Mucosa of rectum (tissue), 2 donors: Measurements from ENCODE around the gene KCNAB1.

Source experiments
- H3K27ac ChIP-seq, 2 donors: one replicate each; pipeline ENCODE4 v1.7.0; 2013; ENCODE audit warnings: inconsistent platforms in 2 of 2, low read depth in 2 of 2, low read length in 2 of 2
- H3K27me3 ChIP-seq, 2 donors: one replicate each; pipeline ENCODE4 v1.7.0; 2013; ENCODE audit warnings: low read length in 2 of 2; ENCODE audit not compliant: control insufficient read depth in 2 of 2, insufficient read depth in 2 of 2
- H3K36me3 ChIP-seq, 2 donors: one replicate each; pipeline ENCODE4 v1.7.0; 2013; ENCODE audit warnings: low read length in 2 of 2; ENCODE audit not compliant: control insufficient read depth in 2 of 2, insufficient read depth in 2 of 2
- H3K4me1 ChIP-seq, 2 donors: one replicate each; pipeline ENCODE4 v1.7.0; 2013; ENCODE audit warnings: low read length in 2 of 2, mild to moderate bottlenecking in 1 of 2; ENCODE audit not compliant: control insufficient read depth in 2 of 2, insufficient read depth in 2 of 2
- H3K4me3 ChIP-seq, 2 donors: one replicate each; pipeline ENCODE4 v1.7.0; 2013; ENCODE audit warnings: low read length in 2 of 2
- H3K9ac ChIP-seq, 2 donors: one replicate each; pipeline ENCODE4 v1.7.0; 2013; ENCODE audit warnings: low read length in 2 of 2, low read depth in 1 of 2, mild to moderate bottlenecking in 1 of 2
- H3K9me3 ChIP-seq, 2 donors: one replicate each; pipeline ENCODE4 v1.7.0; 2013; ENCODE audit warnings: low read length in 2 of 2; ENCODE audit not compliant: control insufficient read depth in 2 of 2
- donor health status: healthy.
- donor health status: Normal muscosa, but diverticular disease.

The KCNAB1 gene

DNA sequence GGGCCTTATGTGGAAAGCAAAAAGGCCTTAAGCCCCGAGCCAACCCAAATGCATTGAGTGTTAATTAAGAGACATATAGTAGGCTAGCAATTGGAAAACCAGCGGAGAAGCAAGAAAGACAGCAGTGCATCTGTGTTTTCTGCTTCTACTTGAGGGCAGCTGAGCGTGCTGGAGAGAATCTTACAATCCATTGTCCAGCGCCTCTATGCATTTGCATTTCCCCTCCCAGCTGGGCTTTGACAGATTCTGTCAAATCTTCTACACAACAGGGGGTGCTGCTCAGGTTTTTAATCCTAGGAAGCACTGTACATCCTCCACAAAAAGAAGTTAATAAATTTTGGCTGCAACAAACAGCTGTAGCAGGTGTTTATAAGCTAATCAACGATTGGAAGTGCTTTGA is 410.6 kb downstream of the KCNAB1 start:
- no peak overlapping the region for H3K4me3 ChIP-seq
- no peaks in the 10 kb centered on the region for H3K9me3 ChIP-seq
- no peak overlapping the region for H3K9ac ChIP-seq
- H3K36me3 ChIP-seq = peaks cover 0 to 3% of the 10 kb centered on the region in 2 donors
- no peak overlapping the region for H3K27ac ChIP-seq
- peaks cover 0 to 4% of the 10 kb centered on the region in 2 donors for H3K4me1 ChIP-seq
- no peaks in the 10 kb centered on the region for H3K27me3 ChIP-seq

DNA sequence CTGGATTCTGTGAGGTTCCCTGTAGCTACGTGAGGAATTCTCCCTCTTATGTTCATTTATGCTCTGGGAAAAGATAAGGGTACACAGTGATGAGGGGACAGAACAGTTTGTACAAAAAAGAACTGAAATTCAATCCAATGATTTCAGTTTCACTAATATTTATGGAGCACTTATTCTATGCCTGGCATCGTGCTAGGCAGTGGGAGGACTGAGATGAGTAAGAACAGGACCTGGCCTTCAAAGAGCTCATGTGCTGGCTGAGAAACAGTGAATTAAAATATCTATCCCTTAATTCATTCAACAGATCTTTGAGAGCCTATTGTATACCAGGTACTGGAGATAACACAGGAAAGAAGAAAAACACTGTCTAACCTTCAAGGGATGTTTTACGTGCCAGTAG is 412.4 kb downstream of the KCNAB1 start:
- peaks cover 0 to 4% of the 10 kb centered on the region in 2 donors for H3K4me1 ChIP-seq
- H3K36me3 ChIP-seq = peaks cover 0 to 6% of the 10 kb centered on the region in 2 donors
- H3K27ac ChIP-seq = no peak overlapping the region
- no peak overlapping the region for H3K9ac ChIP-seq
- H3K4me3 ChIP-seq = no peak overlapping the region
- H3K9me3 ChIP-seq = no peaks in the 10 kb centered on the region
- no peaks in the 10 kb centered on the region for H3K27me3 ChIP-seq

GRCh38 chr3:156533205-156533604 is 412.8 kb downstream of the KCNAB1 start:
- H3K4me3 ChIP-seq = no peak overlapping the region
- H3K27ac ChIP-seq = no peak overlapping the region
- H3K4me1 ChIP-seq = peaks cover 0 to 4% of the 10 kb centered on the region in 2 donors
- no peaks in the 10 kb centered on the region for H3K9me3 ChIP-seq
- H3K36me3 ChIP-seq = peaks cover 0 to 6% of the 10 kb centered on the region in 2 donors
- no peak overlapping the region for H3K9ac ChIP-seq
- no peaks in the 10 kb centered on the region for H3K27me3 ChIP-seq

- Histone ChIP-seq H3K27ac (no peak overlapping the region), H3K9ac (no peak overlapping the region), H3K27me3 (no peaks in the 10 kb centered on the region), H3K4me3 (no peak overlapping the region), H3K36me3 (peaks cover 4 to 13% of the 10 kb centered on the region in 2 donors), H3K4me1 (peaks cover 0 to 4% of the 10 kb centered on the region in 2 donors), H3K9me3 (no peaks in the 10 kb centered on the region)
Measured at GRCh38 chr3:156535162-156535627, 414.8 kb downstream of the KCNAB1 start.

DNA sequence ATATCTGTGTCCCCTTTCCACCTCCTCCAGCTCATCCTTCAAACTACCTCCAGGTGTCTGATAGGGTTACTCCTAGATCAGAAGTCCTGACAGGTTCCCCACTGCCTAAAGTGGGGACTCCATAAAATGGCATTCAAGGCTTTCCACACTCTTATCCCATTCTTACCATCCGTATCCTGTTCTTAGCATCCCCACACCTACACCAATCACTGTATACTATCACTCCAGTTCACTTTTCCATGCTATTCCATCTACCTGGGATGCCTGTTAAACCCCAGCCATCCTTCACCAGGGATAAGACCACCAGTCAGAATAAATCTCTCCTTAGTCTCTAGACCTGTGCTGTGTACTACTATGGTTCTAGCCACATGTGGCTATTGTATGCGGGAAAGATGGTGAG is 415.4 kb downstream of the KCNAB1 start:
- no peaks in the 10 kb centered on the region for H3K9me3 ChIP-seq
- H3K27me3 ChIP-seq = no peaks in the 10 kb centered on the region
- no peak overlapping the region for H3K4me3 ChIP-seq
- H3K4me1 ChIP-seq = peaks cover 0 to 4% of the 10 kb centered on the region in 2 donors
- H3K36me3 ChIP-seq = peaks cover 4 to 13% of the 10 kb centered on the region in 2 donors
- H3K27ac ChIP-seq = no peak overlapping the region
- H3K9ac ChIP-seq = no peak overlapping the region

DNA sequence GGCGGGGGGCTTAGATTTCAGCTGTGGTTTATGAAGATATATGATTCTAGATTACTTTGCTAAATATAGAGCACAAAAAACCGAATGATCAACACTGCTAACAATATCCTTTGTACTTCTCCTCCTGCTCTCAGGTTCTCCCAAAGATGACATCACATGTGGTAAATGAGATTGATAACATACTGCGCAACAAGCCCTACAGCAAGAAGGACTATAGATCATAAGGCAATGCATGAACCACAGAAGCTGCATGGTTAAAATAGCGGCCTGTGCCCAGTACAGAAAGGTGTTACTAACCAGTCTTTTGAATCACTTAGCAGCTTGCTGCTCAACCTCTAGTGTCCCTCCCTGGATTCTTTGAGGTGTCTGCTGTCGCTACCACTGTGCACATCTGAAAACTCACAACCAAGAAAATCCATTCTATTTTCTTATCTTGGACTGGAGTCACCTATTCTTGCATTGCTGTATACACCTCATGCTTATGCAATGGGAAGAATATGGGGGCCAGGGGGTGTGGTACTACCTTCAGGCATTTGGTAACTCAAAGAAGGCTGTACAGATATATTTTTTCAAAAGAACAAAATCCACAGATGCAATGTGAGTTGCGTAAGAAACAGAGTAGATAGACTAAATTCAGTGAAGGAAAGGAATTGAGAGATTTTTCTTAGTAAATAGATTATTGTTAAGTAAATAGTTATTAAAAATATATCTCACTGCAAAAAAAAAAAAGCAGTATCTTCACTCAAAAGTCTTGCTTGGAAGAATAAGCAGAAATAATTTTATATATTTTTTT is 416.3 kb downstream of the KCNAB1 start:
- Histone ChIP-seq H3K4me3 (no peak overlapping the region), H3K9me3 (no peaks in the 10 kb centered on the region), H3K27ac (no peak overlapping the region), H3K4me1 (peaks cover 0 to 4% of the 10 kb centered on the region in 2 donors), H3K27me3 (no peaks in the 10 kb centered on the region), H3K36me3 (peaks cover 4 to 10% of the 10 kb centered on the region in 2 donors), H3K9ac (no peak overlapping the region)

GRCh38 chr3:156539051-156539450 is 418.7 kb downstream of the KCNAB1 start:
- Histone ChIP-seq H3K4me1 (peaks cover 0 to 4% of the 10 kb centered on the region in 2 donors), H3K36me3 (peaks cover 12 to 30% of the 10 kb centered on the region in 2 donors), H3K9ac (no peak overlapping the region), H3K9me3 (no peaks in the 10 kb centered on the region), H3K27ac (no peak overlapping the region), H3K4me3 (no peak overlapping the region), H3K27me3 (no peaks in the 10 kb centered on the region)

GRCh38 chr3:156539802-156540201 is 419.4 kb downstream of the KCNAB1 start:
- H3K4me3 ChIP-seq = no peak overlapping the region
- H3K36me3 ChIP-seq = peaks cover 18 to 33% of the 10 kb centered on the region in 2 donors
- H3K9me3 ChIP-seq = no peaks in the 10 kb centered on the region
- H3K27me3 ChIP-seq = no peaks in the 10 kb centered on the region
- H3K9ac ChIP-seq = no peak overlapping the region
- H3K4me1 ChIP-seq = peaks cover 0 to 4% of the 10 kb centered on the region in 2 donors
- no peak overlapping the region for H3K27ac ChIP-seq

GRCh38 chr3:156542101-156543042 is 422.0 kb downstream of the KCNAB1 start:
- Histone ChIP-seq H3K36me3 (peaks cover 38 to 47% of the 10 kb centered on the region in 2 donors), H3K27me3 (no peaks in the 10 kb centered on the region), H3K4me3 (no peak overlapping the region), H3K4me1 (no peaks in the 10 kb centered on the region), H3K9me3 (no peaks in the 10 kb centered on the region), H3K9ac (no peak overlapping the region), H3K27ac (no peak overlapping the region)

GRCh38 chr3:156543043-156543555 is 422.7 kb downstream of the KCNAB1 start:
- Histone ChIP-seq H3K4me3 (no peak overlapping the region), H3K9ac (no peak overlapping the region), H3K27me3 (no peaks in the 10 kb centered on the region), H3K27ac (no peak overlapping the region), H3K4me1 (no peaks in the 10 kb centered on the region), H3K9me3 (no peaks in the 10 kb centered on the region), H3K36me3 (peaks cover 45 to 54% of the 10 kb centered on the region in 2 donors)
